OCI-M1 (cell line): ENCODE results near the gene OSBPL9.
"Not testable (repeated sequence)": the region's sequence is repeated elsewhere in the genome, so short reads cannot be mapped to it uniquely, and the experiment has no call there.

Source experiments
- DNase-seq: peaks from one replicate; lab custom pipeline; 2025; lab: John Stamatoyannopoulos, UW

OSBPL9 gene

GRCh38 chr1:51712590-51712989 lies 95.7 kb downstream of the OSBPL9 start:
- DNase-seq = no peak

GRCh38 chr1:51714374-51715019 lies 97.6 kb downstream of the OSBPL9 start:
- no peak for DNase-seq

GRCh38 chr1:51715369-51715768 lies 98.5 kb downstream of the OSBPL9 start:
- no peak for DNase-seq

- DNase-seq = no peak
Observed at GRCh38 chr1:51716746-51717145, 99.9 kb downstream of the OSBPL9 start.

GRCh38 chr1:51717842-51718241 lies 101.0 kb downstream of the OSBPL9 start:
- no peak for DNase-seq

GRCh38 chr1:51719146-51719545 lies 102.3 kb downstream of the OSBPL9 start:
- DNase-seq = peak; percentile 77

- no peak for DNase-seq
Observed at GRCh38 chr1:51724797-51725196, 107.9 kb downstream of the OSBPL9 start.

- peak; percentile 11 for DNase-seq
Observed at GRCh38 chr1:51726051-51726450, 109.2 kb downstream of the OSBPL9 start.

GRCh38 chr1:51726544-51727225 lies 109.8 kb downstream of the OSBPL9 start:
- no peak for DNase-seq

GRCh38 chr1:51727366-51727765 lies 110.5 kb downstream of the OSBPL9 start:
- DNase-seq = no peak

- no peak for DNase-seq
Observed at GRCh38 chr1:51728611-51729155, 111.8 kb downstream of the OSBPL9 start.

- DNase-seq = peak; percentile 95
Observed at GRCh38 chr1:51729156-51729823, 112.4 kb downstream of the OSBPL9 start.

GRCh38 chr1:51729824-51730301 lies 113.0 kb downstream of the OSBPL9 start:
- peak; percentile 72 for DNase-seq

GRCh38 chr1:51731998-51732397 lies 115.1 kb downstream of the OSBPL9 start:
- no peak for DNase-seq

GRCh38 chr1:51732701-51733425 lies 116.0 kb downstream of the OSBPL9 start:
- DNase-seq = no peak

GRCh38 chr1:51733426-51733774 lies 116.5 kb downstream of the OSBPL9 start:
- not testable (repeated sequence) for DNase-seq

GRCh38 chr1:51733793-51734522 lies 117.1 kb downstream of the OSBPL9 start:
- DNase-seq = no peak

GRCh38 chr1:51734896-51735745 lies 118.2 kb downstream of the OSBPL9 start:
- peak; percentile 21 for DNase-seq

- DNase-seq = no peak
Observed at GRCh38 chr1:51735746-51736254, 118.9 kb downstream of the OSBPL9 start.

GRCh38 chr1:51736702-51737101 lies 119.8 kb downstream of the OSBPL9 start:
- peak; percentile 53 for DNase-seq
